Ovary (tissue), 9 donors: Measurements from ENCODE around the gene TMEM62. TPM values are rescaled to one million over a fixed set of nuclear protein-coding genes. Genes with fewer than 3 reads are reported as not detected.

Experiments used
- DNase-seq, 5 donors: peaks; one replicate each; pipeline ENCODE4 v3.0.0-alpha.2; 2019 to 2020
- H3K27ac ChIP-seq, 2 donors: fragments of 200-600 bp; one replicate each; pipeline versions ENCODE4 v1.5.1 to v1.8.0; 2019 to 2022
- H3K27me3 ChIP-seq: fragments of 200-600 bp; one replicate; pipeline ENCODE4 v1.8.0; 2022
- H3K36me3 ChIP-seq: fragments of 200-600 bp; sonication (generic); one replicate; pipeline ENCODE4 v1.5.1; 2019
- H3K4me1 ChIP-seq: one replicate; pipeline ENCODE4 v1.8.1; 2013; ENCODE audit warnings: mild to moderate bottlenecking, moderate library complexity; ENCODE audit not compliant: insufficient read depth
- H3K4me3 ChIP-seq: fragments of 200-600 bp; sonication (generic); one replicate; pipeline ENCODE4 v1.5.1; 2017
- H3K9me3 ChIP-seq, 2 donors: fragments of 200-600 bp in 1 of 2; sonication (generic) in 1 of 2; one replicate each; pipeline versions ENCODE4 v1.5.1 to v1.8.1; 2013 to 2019; ENCODE audit warnings: mild to moderate bottlenecking in 1 of 2, moderate library complexity in 1 of 2
- EP300 ChIP-seq: sonication (generic); formaldehyde crosslinking; IDR thresholded peaks from one replicate; pipeline ENCODE4 v1.6.1; 2017; ENCODE audit warnings: antibody characterized with exemption
- POLR2A ChIP-seq: fragments of 450-650 bp; IDR thresholded peaks from one replicate; pipeline ENCODE4 v1.6.1; 2017; ENCODE audit warnings: antibody characterized with exemption, mild to moderate bottlenecking, moderate library complexity
- WGBS, 3 donors: extraction: QIAGEN DNeasy Blood & Tissue Kit in 1 of 3; methylation state at CpG; one replicate each; pipeline versions ENCODE4 v1.1.5 to v1.1.7; 2013 to 2017; 5-methylcytosine and 5-hydroxymethylcytosine counted together
- intact Hi-C, 4 donors: fragments of 100-400 bp; cut with DNase I; formaldehyde crosslinking; loops; one replicate each; pipeline versions ENCODE4 v1.11.0 to v1.15.1; 2022 to 2023
- polyA plus RNA-seq, 2 donors: library from polyadenylated mRNA; stranded (reverse); fragments of 200-250 nt in 1 of 2; fragments of 350-450 nt in 1 of 2; fragmentation: Illumina TruSeq in 1 of 2; extraction: RNeasy Lipid Tissue Mini Kit (QIAGEN cat#74804) in 1 of 2; gene quantifications; one replicate each; pipeline ENCODE4 v1.2.3, GENCODE V29; 2013 to 2014
- total RNA-seq, 7 donors: library from RNA; depleted of rRNA in 2 of 7; stranded (reverse); fragments of >200 nt in 2 of 7; fragmentation: NEBNext Ultra II Directional in 3 of 7; extraction: Animal tissue kit (Norgen Biotek cat#: 25700) in 3 of 7; gene quantifications; one replicate each; pipeline versions ENCODE4 v1.1.0 to v1.2.4, GENCODE V29; 2016 to 2023
- TF ChIP-seq, protein P1 (sequence below), 3 donors: fragments of 450-650 bp in 2 of 3; fragments of 200-600 bp in 1 of 3; IDR thresholded peaks; one replicate each; pipeline versions ENCODE4 v1.5.1 to v1.8.0; 2016 to 2022; ENCODE audit warnings: antibody characterized with exemption in 3 of 3, mild to moderate bottlenecking in 1 of 3
- donor health status: DM: no; HTN: no; CAD: no; lungs with moderate emphysema.
- donor health status: DM: no; HTN: no; CAD: no.
- donor health status: Bipolar disorder and iron deficiency.
- donor health status: DM: yes; HTN: yes; CAD: no.
- donor health status: DM: no; HTN: no; CAD: no.
- donor health status: DM: yes; HTN: yes; CAD: no.

The TMEM62 gene
- total and polyA plus RNA-seq, 9 donors = 6.6 to 17.4 (median 13.8) TPM

DNA sequence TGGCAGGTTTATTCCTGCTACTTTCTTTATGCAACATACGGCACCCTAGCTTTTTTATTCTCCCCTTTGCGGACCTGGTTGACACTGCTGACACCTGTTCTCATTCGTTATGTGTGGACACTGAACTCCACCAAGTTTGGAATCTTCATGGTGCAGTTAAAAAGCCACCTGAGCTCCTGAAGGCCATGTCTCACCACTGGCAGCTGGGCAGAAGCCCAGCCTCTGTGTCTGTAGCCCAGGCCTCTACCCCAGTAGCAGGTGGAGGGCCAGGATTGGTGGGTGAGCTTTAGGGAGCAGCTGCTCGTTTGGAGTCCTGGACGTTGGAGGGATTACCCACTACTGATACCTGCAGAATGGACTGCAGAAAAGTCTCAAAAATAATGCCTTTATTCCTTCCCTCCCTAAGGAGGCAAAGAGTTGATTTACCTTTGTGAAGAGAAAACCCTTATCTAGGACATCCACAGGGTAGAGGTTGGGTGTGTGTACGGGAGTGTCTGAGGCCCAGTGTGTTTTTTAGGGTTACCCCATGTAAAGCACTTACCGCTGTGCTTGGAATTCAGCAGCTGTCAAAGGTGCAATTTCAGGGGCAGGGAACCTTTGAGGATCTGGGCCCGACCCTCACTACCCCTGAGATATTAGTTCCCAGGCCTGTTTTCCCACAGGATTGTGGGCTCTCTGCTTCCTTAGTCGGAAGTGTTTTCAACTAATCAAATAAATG is 51.2 kb downstream of the TMEM62 start:
- Histone ChIP-seq H3K9me3 (no peaks in the 10 kb centered on the region), H3K4me3 (no peak overlapping the region), H3K27me3 (no peaks in the 10 kb centered on the region), H3K27ac (peak overlapping the region in 1 of 2 donors; percentile 69), H3K4me1 (no peaks in the 10 kb centered on the region), H3K36me3 (no peaks in the 10 kb centered on the region)
- no peak for DNase-seq
- TF ChIP-seq EP300 (no peak), POLR2A (no peak)
- WGBS, 3 donors = 79 to 84% (median 84%) methylated on average over 9 of the region's 9 CpGs
- intact Hi-C loops = no loop called here

DNA sequence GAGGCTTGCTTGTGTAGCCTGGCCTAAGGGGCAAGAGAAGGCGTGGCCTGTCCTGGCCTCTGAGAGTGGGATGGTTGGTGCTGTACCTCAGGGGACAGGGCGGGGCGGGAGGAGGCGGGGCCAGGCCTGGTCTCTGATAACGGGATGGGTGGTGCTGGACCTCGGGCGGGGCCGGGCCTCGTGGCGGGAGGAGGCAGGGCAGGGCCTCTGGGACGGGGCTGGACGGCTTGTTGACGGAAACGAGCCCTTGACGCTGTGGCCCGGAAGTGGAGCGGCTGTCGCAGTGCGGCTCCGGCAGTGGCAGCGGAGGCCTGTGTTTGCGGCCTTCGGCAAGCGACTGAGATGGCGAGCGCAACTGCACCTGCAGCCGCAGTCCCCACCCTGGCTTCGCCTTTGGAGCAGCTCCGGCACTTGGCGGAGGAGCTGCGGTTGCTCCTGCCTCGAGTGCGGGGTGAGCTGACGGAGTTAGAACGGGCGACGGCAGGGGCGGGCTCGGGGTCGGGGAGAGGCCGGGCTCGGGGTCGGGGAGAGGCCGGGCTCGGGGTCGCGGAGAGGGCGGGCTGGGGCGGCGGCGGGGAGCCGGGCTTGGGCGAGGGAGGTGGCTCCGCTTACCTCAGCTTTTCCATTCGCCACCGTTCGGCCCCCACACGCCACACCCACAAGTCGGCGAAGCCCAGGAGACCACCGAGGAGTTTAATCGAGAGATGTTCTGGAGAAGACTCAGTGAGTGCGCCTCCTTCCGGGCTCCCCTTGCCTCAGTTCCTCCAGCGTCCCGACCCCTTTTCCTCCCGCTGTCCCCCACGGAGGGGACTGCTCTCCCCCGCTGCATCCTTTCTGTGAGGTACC is 52.0 kb downstream of the TMEM62 start, which contains the start of gene CCNDBP1:
TSS of gene CCNDBP1 (plus strand) at position 247 of the 846 bp plus-strand sequence. CDS start at position 343, 96 bp downstream.
- Histone ChIP-seq H3K36me3 (no peaks in the 10 kb centered on the region), H3K4me3 (peak within 1 kb of the TSS; percentile 91), H3K27ac (peak within 1 kb of the TSS; percentile 58 to 69), H3K27me3 (no peaks in the 10 kb centered on the region), H3K4me1 (no peaks in the 10 kb centered on the region), H3K9me3 (no peaks in the 10 kb centered on the region)
- intact Hi-C loops = no loop called here
- DNase-seq = peak; percentile 79 to 89 (median 84)
- 2 to 3% (median 2%) methylated on average over 48 to 69 of the region's 69 CpGs for WGBS, 3 donors
- TF ChIP-seq EP300 (no peak), POLR2A (peak; percentile 22)
- TF ChIP-seq, protein P1, sequence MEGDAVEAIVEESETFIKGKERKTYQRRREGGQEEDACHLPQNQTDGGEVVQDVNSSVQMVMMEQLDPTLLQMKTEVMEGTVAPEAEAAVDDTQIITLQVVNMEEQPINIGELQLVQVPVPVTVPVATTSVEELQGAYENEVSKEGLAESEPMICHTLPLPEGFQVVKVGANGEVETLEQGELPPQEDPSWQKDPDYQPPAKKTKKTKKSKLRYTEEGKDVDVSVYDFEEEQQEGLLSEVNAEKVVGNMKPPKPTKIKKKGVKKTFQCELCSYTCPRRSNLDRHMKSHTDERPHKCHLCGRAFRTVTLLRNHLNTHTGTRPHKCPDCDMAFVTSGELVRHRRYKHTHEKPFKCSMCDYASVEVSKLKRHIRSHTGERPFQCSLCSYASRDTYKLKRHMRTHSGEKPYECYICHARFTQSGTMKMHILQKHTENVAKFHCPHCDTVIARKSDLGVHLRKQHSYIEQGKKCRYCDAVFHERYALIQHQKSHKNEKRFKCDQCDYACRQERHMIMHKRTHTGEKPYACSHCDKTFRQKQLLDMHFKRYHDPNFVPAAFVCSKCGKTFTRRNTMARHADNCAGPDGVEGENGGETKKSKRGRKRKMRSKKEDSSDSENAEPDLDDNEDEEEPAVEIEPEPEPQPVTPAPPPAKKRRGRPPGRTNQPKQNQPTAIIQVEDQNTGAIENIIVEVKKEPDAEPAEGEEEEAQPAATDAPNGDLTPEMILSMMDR (IDR thresholded peaks at IDR 0.05) = no peak

DNA sequence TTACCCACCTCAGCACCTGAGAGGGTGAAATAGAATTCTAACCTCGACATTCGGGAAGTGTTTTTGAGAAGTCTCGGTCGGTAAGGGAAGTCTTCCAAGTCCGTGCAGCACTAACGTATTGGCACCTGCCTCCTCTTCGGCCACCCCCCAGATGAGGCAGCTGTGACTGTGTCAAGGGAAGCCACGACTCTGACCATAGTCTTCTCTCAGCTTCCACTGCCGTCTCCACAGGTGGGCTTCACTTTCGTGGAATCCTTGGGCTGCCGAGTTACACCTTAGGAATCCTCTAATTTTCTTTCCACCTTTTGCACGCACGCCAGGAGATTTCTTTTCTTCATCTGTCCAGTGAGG is 52.6 kb downstream of the TMEM62 start:
- peak overlapping the region in 1 of 2 donors; percentile 69 for H3K27ac ChIP-seq
- WGBS, 3 donors = 3 to 5% (median 3%) methylated on average over 13 of the region's 13 CpGs
- intact Hi-C loops = no loop called here
- TF ChIP-seq EP300 (no peak), POLR2A (no peak)
- TF ChIP-seq, protein P1 (IDR thresholded peaks at IDR 0.05) = no peak
- no peaks in the 10 kb centered on the region for H3K9me3 ChIP-seq
- no peaks in the 10 kb centered on the region for H3K36me3 ChIP-seq
- H3K27me3 ChIP-seq = no peaks in the 10 kb centered on the region
- no peak for DNase-seq
- H3K4me1 ChIP-seq = no peaks in the 10 kb centered on the region
- H3K4me3 ChIP-seq = peak overlapping the region; percentile 91

DNA sequence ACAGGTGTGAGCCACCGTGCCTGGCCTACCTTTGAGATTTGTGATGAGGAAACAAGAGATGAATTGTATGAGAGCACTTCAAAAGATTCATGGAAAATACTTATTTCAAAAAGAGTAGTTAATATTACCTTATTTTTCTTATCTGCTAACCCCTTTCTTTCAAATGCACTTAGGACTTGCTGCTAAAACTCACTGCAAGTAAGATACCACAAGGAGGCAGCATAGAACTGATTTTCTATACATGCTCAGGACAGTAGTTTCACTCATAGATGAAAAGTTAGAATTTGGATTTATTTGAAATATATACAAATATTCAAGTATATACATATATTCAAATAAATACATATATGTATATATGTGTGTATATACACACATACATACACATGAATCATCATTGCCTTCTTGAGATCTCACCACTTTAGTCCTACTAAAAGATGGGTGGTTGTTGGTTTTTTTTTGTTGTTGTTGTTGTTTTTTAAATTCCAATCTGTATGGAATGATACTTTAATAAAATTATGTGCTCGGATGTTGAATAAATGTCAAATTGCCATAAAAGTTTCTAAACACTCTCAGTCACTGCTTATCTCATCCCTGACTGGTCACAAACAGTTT is 54.3 kb downstream of the TMEM62 start:
- Histone ChIP-seq H3K4me3 (no peak overlapping the region), H3K4me1 (no peaks in the 10 kb centered on the region), H3K9me3 (no peaks in the 10 kb centered on the region), H3K27ac (no peak overlapping the region), H3K27me3 (no peaks in the 10 kb centered on the region), H3K36me3 (no peaks in the 10 kb centered on the region)
- intact Hi-C loops = no loop called here
- DNase-seq = no peak
- 66 to 70% (median 68%) methylated on average over 2 of the region's 2 CpGs for WGBS, 3 donors
- TF ChIP-seq, protein P1 (IDR thresholded peaks at IDR 0.05) = no peak
- TF ChIP-seq POLR2A (no peak), EP300 (no peak)
